Panc1 (cell line): ENCODE data around the gene SEC22C. TPM values are rescaled to one million over a fixed set of nuclear protein-coding genes. Genes with fewer than 3 reads are reported as not detected.

Experiments used
- ATAC-seq: fragments of 200-7000 bp; cut with Tn5 transposase; 2 replicates; pipeline ENCODE4 v1.9.1; 2020; ENCODE audit warnings: mild to moderate bottlenecking, moderate library complexity
- BruUV-seq: library from RNA; stranded (reverse); fragments of 400-500 nt; replicated peaks from 2 replicates; lab custom pipeline; 2021; lab: Mats Ljungman, UMichigan
- CTCF ChIA-PET: fragments of 300-600 bp; sonication (Branson Sonifier 250); formaldehyde crosslinking; loops from one replicate; lab custom pipeline; 2022; ENCODE audit warnings: antibody characterized with exemption; lab: Charles Lee
- POLR2A ChIA-PET: fragments of 300-600 bp; sonication (Branson Sonifier 250); formaldehyde crosslinking; loops from one replicate; lab custom pipeline; 2022; ENCODE audit warnings: antibody characterized with exemption; lab: Charles Lee
- DNase-seq: peaks from one replicate; pipeline ENCODE4 v3.0.0-alpha.2; 2010; ENCODE audit warnings: low read depth, low spot score
- H3K27ac ChIP-seq: 2 replicates; pipeline ENCODE4 v1.5.1; 2011; ENCODE audit warnings: mild to moderate bottlenecking, low read length, inconsistent platforms
- H3K27me3 ChIP-seq: fragments of 200-500 bp; sonication (Bioruptor generic); 2 replicates; pipeline ENCODE4 v1.6.0; 2014; ENCODE audit warnings: low read length, inconsistent platforms; ENCODE audit not compliant: control insufficient read depth, insufficient read depth
- H3K36me3 ChIP-seq: fragments of 200-500 bp; sonication (Bioruptor generic); 2 replicates; pipeline ENCODE4 v1.5.1; 2014; ENCODE audit warnings: inconsistent platforms, mild to moderate bottlenecking, low read length, moderate library complexity; ENCODE audit not compliant: control insufficient read depth, insufficient read depth
- H3K4me1 ChIP-seq: 2 replicates; pipeline ENCODE4 v1.5.1; 2011; ENCODE audit warnings: inconsistent platforms, mild to moderate bottlenecking, low read length, moderate library complexity; ENCODE audit not compliant: control insufficient read depth, insufficient read depth
- H3K4me3 ChIP-seq, 2 experiments: 2 replicates each; pipeline ENCODE4 v1.5.1; 2011 to 2012; ENCODE audit warnings: low read depth in 2 of 2, low read length in 2 of 2, mild to moderate bottlenecking in 2 of 2, inconsistent platforms in 1 of 2, moderate library complexity in 1 of 2
- H3K9me3 ChIP-seq: fragments of 200-500 bp; sonication (Bioruptor generic); 2 replicates; pipeline ENCODE4 v1.5.1; 2014; ENCODE audit warnings: low read depth, mild to moderate bottlenecking, inconsistent platforms, low read length, moderate library complexity; ENCODE audit not compliant: control insufficient read depth, insufficient read depth
- POLR2AphosphoS5 ChIP-seq: IDR thresholded peaks from 2 replicates; pipeline ENCODE4 v1.6.1; 2012; ENCODE audit warnings: mild to moderate bottlenecking, low read depth, low read length, moderate library complexity
- SIN3A ChIP-seq: IDR thresholded peaks from 2 replicates; pipeline ENCODE4 v1.6.1; 2012; ENCODE audit warnings: low read depth, mild to moderate bottlenecking, low read length, moderate library complexity, borderline replicate concordance; ENCODE audit not compliant: insufficient read depth
- TCF7L2 ChIP-seq: IDR thresholded peaks from 2 replicates; pipeline ENCODE4 v1.6.1; 2011; ENCODE audit warnings: mild to moderate bottlenecking, low read depth, low read length, inconsistent platforms
- in situ Hi-C: cut with HindIII; loops from 2 replicates; pipeline ENCODE4 v1.10.0; 2016; ENCODE audit warnings: low sequenced_read_pairs, low pct_unique_long_range_greater_than_20kb
- intact Hi-C: fragments of 100-400 bp; cut with micrococcal nuclease; formaldehyde crosslinking; loops from one replicate; pipeline ENCODE4 v1.10.0; 2022; ENCODE audit not compliant: unreplicated experiment
- total RNA-seq: library from RNA; stranded (reverse); gene quantifications from one replicate; pipeline ENCODE4 v1.2.1, GENCODE V29; 2021; ENCODE audit not compliant: unreplicated experiment
- TF ChIP-seq, protein P1 (sequence below), 2 experiments: IDR thresholded peaks; 2 replicates each; pipeline ENCODE4 v1.6.1; 2011 to 2012; ENCODE audit warnings: low read depth in 2 of 2, control low read depth in 1 of 2, low read length in 1 of 2, mild to moderate bottlenecking in 1 of 2, moderate library complexity in 1 of 2; ENCODE audit not compliant: insufficient read depth in 1 of 2
- TF ChIP-seq, protein P2 (sequence below): fragments of 450-650 bp; IDR thresholded peaks from 2 replicates; pipeline ENCODE4 v1.5.1; 2017; ENCODE audit warnings: mild to moderate bottlenecking

The SEC22C gene
- total RNA-seq, 1 experiment from 2014 or later, result 45.9 TPM

DNA sequence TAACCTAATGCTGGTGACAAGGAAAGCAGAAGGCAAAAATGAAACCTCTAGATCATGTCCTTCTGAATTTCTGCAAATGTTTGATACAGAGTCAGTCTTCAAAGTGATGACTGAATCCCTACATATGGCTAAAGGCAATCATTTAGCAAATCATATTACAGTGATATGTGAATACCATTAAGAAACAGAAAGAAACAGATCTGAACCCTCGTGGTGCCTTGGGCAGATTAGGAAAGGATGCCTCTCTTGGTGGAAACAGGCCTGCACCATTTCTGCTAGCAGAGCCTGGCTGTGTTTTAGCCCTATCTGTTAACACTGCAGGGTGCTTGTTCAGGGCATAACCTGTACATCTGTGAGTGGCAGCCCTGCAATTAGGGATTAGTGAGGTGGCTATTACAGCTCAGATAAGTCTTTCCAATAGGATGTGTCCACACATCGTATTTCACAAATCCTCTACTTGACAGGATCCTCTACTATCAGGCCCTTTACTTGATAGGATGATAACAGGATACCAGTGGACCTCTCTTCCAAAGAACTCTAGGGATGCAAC, 12.1 kb downstream of the SEC22C start:
- in situ Hi-C loops, result no loop called here
- Histone ChIP-seq H3K27ac (no peak overlapping the region), H3K4me1 (no peaks in the 10 kb centered on the region), H3K36me3 (peaks cover 3% of the 10 kb centered on the region; the same call in 1 of the 2 replicates), H3K4me3 (no peak overlapping the region), H3K27me3 (no peaks in the 10 kb centered on the region), H3K9me3 (no peaks in the 10 kb centered on the region)
- CTCF ChIA-PET, result no interaction called here
- TF ChIP-seq TCF7L2 (no peak), POLR2AphosphoS5 (no peak)
- TF ChIP-seq, protein P1, sequence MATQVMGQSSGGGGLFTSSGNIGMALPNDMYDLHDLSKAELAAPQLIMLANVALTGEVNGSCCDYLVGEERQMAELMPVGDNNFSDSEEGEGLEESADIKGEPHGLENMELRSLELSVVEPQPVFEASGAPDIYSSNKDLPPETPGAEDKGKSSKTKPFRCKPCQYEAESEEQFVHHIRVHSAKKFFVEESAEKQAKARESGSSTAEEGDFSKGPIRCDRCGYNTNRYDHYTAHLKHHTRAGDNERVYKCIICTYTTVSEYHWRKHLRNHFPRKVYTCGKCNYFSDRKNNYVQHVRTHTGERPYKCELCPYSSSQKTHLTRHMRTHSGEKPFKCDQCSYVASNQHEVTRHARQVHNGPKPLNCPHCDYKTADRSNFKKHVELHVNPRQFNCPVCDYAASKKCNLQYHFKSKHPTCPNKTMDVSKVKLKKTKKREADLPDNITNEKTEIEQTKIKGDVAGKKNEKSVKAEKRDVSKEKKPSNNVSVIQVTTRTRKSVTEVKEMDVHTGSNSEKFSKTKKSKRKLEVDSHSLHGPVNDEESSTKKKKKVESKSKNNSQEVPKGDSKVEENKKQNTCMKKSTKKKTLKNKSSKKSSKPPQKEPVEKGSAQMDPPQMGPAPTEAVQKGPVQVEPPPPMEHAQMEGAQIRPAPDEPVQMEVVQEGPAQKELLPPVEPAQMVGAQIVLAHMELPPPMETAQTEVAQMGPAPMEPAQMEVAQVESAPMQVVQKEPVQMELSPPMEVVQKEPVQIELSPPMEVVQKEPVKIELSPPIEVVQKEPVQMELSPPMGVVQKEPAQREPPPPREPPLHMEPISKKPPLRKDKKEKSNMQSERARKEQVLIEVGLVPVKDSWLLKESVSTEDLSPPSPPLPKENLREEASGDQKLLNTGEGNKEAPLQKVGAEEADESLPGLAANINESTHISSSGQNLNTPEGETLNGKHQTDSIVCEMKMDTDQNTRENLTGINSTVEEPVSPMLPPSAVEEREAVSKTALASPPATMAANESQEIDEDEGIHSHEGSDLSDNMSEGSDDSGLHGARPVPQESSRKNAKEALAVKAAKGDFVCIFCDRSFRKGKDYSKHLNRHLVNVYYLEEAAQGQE (IDR thresholded peaks at IDR 0.05; ENCODE audit: insufficient read depth in 1 of 2, low read depth in 2 of 2, low read length in 1 of 2), result no peak
- POLR2A ChIA-PET, result no interaction called here
- DNase-seq (no peak), ATAC-seq (no peak)
- intact Hi-C loops, result no loop called here
- BruUV-seq, result no TSS peak

DNA sequence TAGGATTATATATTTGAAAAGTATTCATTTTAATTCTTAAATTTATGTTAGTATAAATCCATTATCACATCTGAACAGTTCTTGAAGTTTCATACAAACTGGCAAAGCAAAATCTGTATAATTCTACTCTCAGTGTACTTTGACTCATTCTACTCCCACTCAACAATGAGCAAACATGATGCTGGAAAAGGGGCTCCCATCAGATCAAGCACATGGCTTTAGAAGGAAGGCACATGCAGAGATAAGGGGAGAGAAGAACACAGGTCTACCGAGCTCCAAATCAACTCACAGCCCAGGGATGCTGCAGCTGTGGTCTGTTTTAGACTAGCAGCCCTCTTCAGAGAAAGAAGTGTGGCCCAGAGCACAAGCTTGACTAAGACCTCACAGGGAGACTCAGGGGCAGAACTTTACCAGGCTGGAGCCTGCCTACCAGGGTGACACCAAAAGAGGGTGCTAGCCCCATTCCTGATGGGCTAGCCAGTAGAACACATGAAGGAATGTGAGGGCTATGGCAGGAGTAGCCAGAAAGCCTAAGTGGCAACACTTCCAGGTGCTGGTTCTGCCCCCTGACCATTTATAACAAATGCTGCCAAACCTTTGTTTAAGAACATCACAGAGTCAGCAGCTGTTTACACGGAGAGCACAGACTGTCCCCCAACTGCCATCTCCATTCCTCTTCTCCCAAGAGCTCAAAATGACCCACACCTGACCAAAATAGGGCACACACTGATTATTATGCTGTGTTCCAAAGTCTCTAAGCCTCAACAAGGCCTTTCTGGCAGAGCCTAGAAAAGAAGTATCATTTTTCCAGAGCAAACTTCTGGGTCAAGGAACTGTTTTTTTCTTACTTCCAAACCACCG, 19.5 kb downstream of the SEC22C start:
- ATAC-seq (no peak), DNase-seq (no peak)
- no TSS peak for BruUV-seq
- in situ Hi-C loops (no loop called here), intact Hi-C loops (no loop called here)
- Histone ChIP-seq H3K27ac (no peak overlapping the region), H3K36me3 (peaks cover 15% of the 10 kb centered on the region), H3K27me3 (no peaks in the 10 kb centered on the region), H3K9me3 (no peaks in the 10 kb centered on the region), H3K4me3 (no peak overlapping the region), H3K4me1 (no peaks in the 10 kb centered on the region)
- CTCF ChIA-PET, result no interaction called here
- POLR2A ChIA-PET, result no interaction called here
- TF ChIP-seq, protein P1 (IDR thresholded peaks at IDR 0.05; ENCODE audit: insufficient read depth in 1 of 2, low read depth in 2 of 2, low read length in 1 of 2), result no peak
- TF ChIP-seq, protein P2, sequence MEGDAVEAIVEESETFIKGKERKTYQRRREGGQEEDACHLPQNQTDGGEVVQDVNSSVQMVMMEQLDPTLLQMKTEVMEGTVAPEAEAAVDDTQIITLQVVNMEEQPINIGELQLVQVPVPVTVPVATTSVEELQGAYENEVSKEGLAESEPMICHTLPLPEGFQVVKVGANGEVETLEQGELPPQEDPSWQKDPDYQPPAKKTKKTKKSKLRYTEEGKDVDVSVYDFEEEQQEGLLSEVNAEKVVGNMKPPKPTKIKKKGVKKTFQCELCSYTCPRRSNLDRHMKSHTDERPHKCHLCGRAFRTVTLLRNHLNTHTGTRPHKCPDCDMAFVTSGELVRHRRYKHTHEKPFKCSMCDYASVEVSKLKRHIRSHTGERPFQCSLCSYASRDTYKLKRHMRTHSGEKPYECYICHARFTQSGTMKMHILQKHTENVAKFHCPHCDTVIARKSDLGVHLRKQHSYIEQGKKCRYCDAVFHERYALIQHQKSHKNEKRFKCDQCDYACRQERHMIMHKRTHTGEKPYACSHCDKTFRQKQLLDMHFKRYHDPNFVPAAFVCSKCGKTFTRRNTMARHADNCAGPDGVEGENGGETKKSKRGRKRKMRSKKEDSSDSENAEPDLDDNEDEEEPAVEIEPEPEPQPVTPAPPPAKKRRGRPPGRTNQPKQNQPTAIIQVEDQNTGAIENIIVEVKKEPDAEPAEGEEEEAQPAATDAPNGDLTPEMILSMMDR, result no peak
- TF ChIP-seq POLR2AphosphoS5, result no peak
- no peak for TF ChIP-seq TCF7L2
- TF ChIP-seq SIN3A, result no peak
